Stomach (tissue), 4 donors: Measurements from ENCODE around the gene SCYL1.

Experiments used
- CTCF ChIP-seq, 7 experiments: fragments of 450-650 bp in 4 of 7; fragments of 200-600 bp in 3 of 7; sonication (generic) in 3 of 7; IDR thresholded peaks; one replicate each; pipeline ENCODE4 v1.5.1; 2016 to 2019; ENCODE audit warnings: antibody characterized with exemption in 7 of 7, control low read depth in 2 of 7, mild to moderate bottlenecking in 1 of 7
- EP300 ChIP-seq: sonication (generic); formaldehyde crosslinking; IDR thresholded peaks from one replicate; pipeline ENCODE4 v1.6.1; 2017; ENCODE audit warnings: antibody characterized with exemption

DNA sequence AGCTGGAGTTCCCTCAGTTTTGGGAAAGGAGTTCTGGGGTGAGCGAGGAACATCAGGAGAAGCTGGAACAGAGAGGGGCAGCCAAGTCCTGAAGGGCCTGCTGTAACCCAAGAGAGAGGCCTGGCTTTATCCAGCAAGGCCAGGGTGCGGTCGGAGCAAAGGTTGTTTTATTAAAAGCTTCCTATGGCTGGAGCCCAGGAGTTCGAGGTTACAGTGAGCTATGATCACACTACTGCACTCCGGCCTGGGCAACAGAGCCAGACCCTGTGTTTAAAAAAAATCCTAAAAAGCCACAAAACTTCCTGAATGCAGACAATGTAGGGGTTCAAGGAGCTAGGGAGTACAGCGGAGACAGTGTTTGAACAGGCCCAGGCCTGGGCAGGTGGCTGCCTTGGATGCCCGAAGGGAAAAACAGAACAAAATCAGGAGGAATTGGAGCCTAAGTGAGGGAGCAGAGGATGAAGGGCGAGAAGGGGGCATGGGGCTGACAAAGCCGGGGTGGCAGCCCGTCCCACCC lies 48.2 kb upstream of the SCYL1 start:
- TF ChIP-seq EP300 (no peak), CTCF (IDR thresholded peaks at IDR 0.05) (no peak)
